Measurements from ENCODE around the gene INSL3.
A peak's percentile ranks its signal among the peaks of the same experiment; 100 is the strongest.
"Not testable (repeated sequence)": the region's sequence is repeated elsewhere in the genome, so short reads cannot be mapped to it uniquely, and the experiment has no call there.

INSL3 gene

GRCh38 chr19:17817668-17818363 is 3.5 kb downstream of the INSL3 start:
- no peak for DNase-seq (ENCODE audit: low read depth)

- no peak for DNase-seq (ENCODE audit: low read depth)
Observed at GRCh38 chr19:17812099-17812498, 9.2 kb downstream of the INSL3 start.

- DNase-seq (ENCODE audit: low read depth) = no peak
Observed at GRCh38 chr19:17811681-17812080, 9.6 kb downstream of the INSL3 start.

- DNase-seq (ENCODE audit: low read depth) = no peak
Observed at GRCh38 chr19:17811103-17811502, 10.2 kb downstream of the INSL3 start.

- no peak for DNase-seq (ENCODE audit: low read depth)
Observed at GRCh38 chr19:17807731-17808316, 13.5 kb downstream of the INSL3 start.

GRCh38 chr19:17806945-17807344 is 14.4 kb downstream of the INSL3 start:
- no peak for DNase-seq (ENCODE audit: low read depth)

- no peak for DNase-seq (ENCODE audit: low read depth)
Observed at GRCh38 chr19:17805427-17805826, 15.9 kb downstream of the INSL3 start.

- DNase-seq (ENCODE audit: low read depth) = no peak
Observed at GRCh38 chr19:17803264-17803896, 17.9 kb downstream of the INSL3 start.

- DNase-seq (ENCODE audit: low read depth) = no peak
Observed at GRCh38 chr19:17802137-17802858, 19.0 kb downstream of the INSL3 start.

GRCh38 chr19:17798599-17798998 is 22.7 kb downstream of the INSL3 start:
- not testable (repeated sequence) for DNase-seq (ENCODE audit: low read depth)

GRCh38 chr19:17797424-17798201 is 23.7 kb downstream of the INSL3 start:
- DNase-seq (ENCODE audit: low read depth) = peak; percentile 58

- no peak for DNase-seq (ENCODE audit: low read depth)
Observed at GRCh38 chr19:17796838-17797423, 24.4 kb downstream of the INSL3 start.

GRCh38 chr19:17796013-17796837 is 25.1 kb downstream of the INSL3 start:
- DNase-seq (ENCODE audit: low read depth) = no peak

- no peak for DNase-seq (ENCODE audit: low read depth)
Observed at GRCh38 chr19:17795495-17795856, 25.8 kb downstream of the INSL3 start.

- peak; percentile 52 for DNase-seq (ENCODE audit: low read depth)
Observed at GRCh38 chr19:17794731-17795494, 26.4 kb downstream of the INSL3 start, which contains the start of gene B3GNT3. Gene B3GNT3 (plus strand): TSS chr19:17795138. CDS start chr19:17807808, 12,670 bp downstream.

- no peak for DNase-seq (ENCODE audit: low read depth)
Observed at GRCh38 chr19:17794412-17794730, 26.9 kb downstream of the INSL3 start.

GRCh38 chr19:17790059-17790780 is 31.1 kb downstream of the INSL3 start:
- no peak for DNase-seq (ENCODE audit: low read depth)

- no peak for DNase-seq (ENCODE audit: low read depth)
Observed at GRCh38 chr19:17788632-17789031, 32.7 kb downstream of the INSL3 start.

GRCh38 chr19:17787274-17787913 is 33.9 kb downstream of the INSL3 start:
- no peak for DNase-seq (ENCODE audit: low read depth)

All from EH (cell line).